H9 (cell line): ENCODE measurements around the gene CMYA5. TPM values are rescaled to one million over a fixed set of nuclear protein-coding genes. Genes with fewer than 3 reads are reported as not detected.

Experiments
- DNase-seq: peaks from one replicate; pipeline ENCODE4 v3.0.0-alpha.2; 2017
- H2AFZ ChIP-seq: one replicate; pipeline ENCODE4 v1.6.1; 2013; ENCODE audit warnings: mild to moderate bottlenecking, low read length, control low read depth, moderate library complexity
- H2AK5ac ChIP-seq: 2 replicates; pipeline ENCODE4 v1.6.1; 2013; ENCODE audit warnings: low read length, control low read depth, mixed read lengths; ENCODE audit not compliant: insufficient read length
- H2BK120ac ChIP-seq: one replicate; pipeline ENCODE4 v1.6.1; 2013; ENCODE audit warnings: low read depth, mild to moderate bottlenecking, low read length, control low read depth, inconsistent platforms; ENCODE audit not compliant: poor library complexity, severe bottlenecking
- H2BK12ac ChIP-seq: 2 replicates; pipeline ENCODE4 v1.6.1; 2013; ENCODE audit warnings: low read length, control low read depth, mixed read lengths, low read depth; ENCODE audit not compliant: insufficient read length
- H2BK15ac ChIP-seq: 2 replicates; pipeline ENCODE4 v1.6.1; 2013; ENCODE audit warnings: low read depth, low read length, control low read depth
- H2BK20ac ChIP-seq: one replicate; pipeline ENCODE4 v1.6.1; 2013; ENCODE audit warnings: low read depth, mild to moderate bottlenecking, low read length, control low read depth, inconsistent platforms; ENCODE audit not compliant: poor library complexity, severe bottlenecking
- H2BK5ac ChIP-seq: 2 replicates; pipeline ENCODE4 v1.6.1; 2013; ENCODE audit warnings: low read length, control low read depth, mixed read lengths; ENCODE audit not compliant: insufficient read length
- H3K14ac ChIP-seq: 2 replicates; pipeline ENCODE4 v1.6.1; 2013; ENCODE audit warnings: low read length, control low read depth; ENCODE audit not compliant: insufficient read depth
- H3K18ac ChIP-seq: 2 replicates; pipeline ENCODE4 v1.6.1; 2013; ENCODE audit warnings: low read depth, mild to moderate bottlenecking, mixed read lengths, low read length, control low read depth; ENCODE audit not compliant: insufficient read length
- H3K23ac ChIP-seq: 2 replicates; pipeline ENCODE4 v1.6.1; 2013; ENCODE audit warnings: low read length, control low read depth, mixed read lengths, low read depth; ENCODE audit not compliant: insufficient read length
- H3K23me2 ChIP-seq: 2 replicates; pipeline ENCODE4 v1.6.1; 2013; ENCODE audit warnings: low read depth, mild to moderate bottlenecking, mixed read lengths, low read length, control low read depth; ENCODE audit not compliant: insufficient read length, poor library complexity, severe bottlenecking
- H3K27ac ChIP-seq: 2 replicates; pipeline ENCODE4 v1.5.1; 2013; ENCODE audit warnings: low read length, control low read depth, mixed read lengths, low read depth; ENCODE audit not compliant: insufficient read length
- H3K27me3 ChIP-seq: 2 replicates; pipeline ENCODE4 v1.6.1; 2013; ENCODE audit warnings: low read length, control low read depth, inconsistent platforms; ENCODE audit not compliant: insufficient read depth
- H3K4ac ChIP-seq: 2 replicates; pipeline ENCODE4 v1.6.1; 2013; ENCODE audit warnings: low read depth, mild to moderate bottlenecking, control low read depth, inconsistent platforms, low read length, moderate library complexity
- H3K4me1 ChIP-seq: 2 replicates; pipeline ENCODE4 v1.6.1; 2013; ENCODE audit warnings: low read length, control low read depth, inconsistent platforms; ENCODE audit not compliant: insufficient read depth
- H3K4me2 ChIP-seq: 2 replicates; pipeline ENCODE4 v1.6.1; 2013; ENCODE audit warnings: low read length, control low read depth, mixed read lengths; ENCODE audit not compliant: insufficient read length, insufficient read depth
- H3K56ac ChIP-seq: 2 replicates; pipeline ENCODE4 v1.6.1; 2013; ENCODE audit warnings: low read depth, mild to moderate bottlenecking, mixed read lengths, low read length, control low read depth; ENCODE audit not compliant: insufficient read length
- H3K79me1 ChIP-seq: 2 replicates; pipeline ENCODE4 v1.6.1; 2013; ENCODE audit warnings: low read depth, mild to moderate bottlenecking, moderate library complexity, low read length, control low read depth, inconsistent platforms; ENCODE audit not compliant: insufficient read depth, poor library complexity, severe bottlenecking
- H3K79me2 ChIP-seq: 2 replicates; pipeline ENCODE4 v1.6.1; 2013; ENCODE audit warnings: low read length, control low read depth, inconsistent platforms; ENCODE audit not compliant: insufficient read depth
- H3K9ac ChIP-seq: 2 replicates; pipeline ENCODE4 v1.6.1; 2013; ENCODE audit warnings: low read length, control low read depth, mixed read lengths; ENCODE audit not compliant: insufficient read length; ENCODE audit errors: extremely low read depth
- H3K9me3 ChIP-seq: one replicate; pipeline ENCODE4 v1.6.1; 2013; ENCODE audit warnings: low read depth, low read length, inconsistent platforms; ENCODE audit not compliant: control insufficient read depth
- H3T11ph ChIP-seq: one replicate; pipeline ENCODE4 v1.6.1; 2013; ENCODE audit warnings: mild to moderate bottlenecking, low read length, control low read depth, inconsistent platforms
- H4K20me1 ChIP-seq: one replicate; pipeline ENCODE4 v1.6.1; 2013; ENCODE audit not compliant: control insufficient read depth, insufficient read length, insufficient read depth
- H4K5ac ChIP-seq: 2 replicates; pipeline ENCODE4 v1.6.1; 2013; ENCODE audit warnings: low read depth, mild to moderate bottlenecking, mixed read lengths, low read length, control low read depth; ENCODE audit not compliant: insufficient read length
- H4K8ac ChIP-seq: replicated peaks from 2 replicates; pipeline ENCODE4 v1.6.1; 2013; ENCODE audit warnings: low read length, control low read depth, mixed read lengths, low read depth; ENCODE audit not compliant: insufficient read length
- H4K91ac ChIP-seq: 2 replicates; pipeline ENCODE4 v1.6.1; 2013; ENCODE audit warnings: low read depth, mild to moderate bottlenecking, moderate library complexity, mixed read lengths, low read length, control low read depth; ENCODE audit not compliant: insufficient read length
- H3K27ac Mint-ChIP-seq, 3 experiments: 2 replicates in 2 of 3; 3 replicates in 1 of 3; pipeline ENCODE4 v1.8.0; 2020 to 2021; ENCODE audit warnings: mixed read lengths in 3 of 3, mild to moderate bottlenecking in 1 of 3, moderate library complexity in 1 of 3
- H3K27me3 Mint-ChIP-seq: 2 replicates; pipeline ENCODE4 v1.8.0; 2021; ENCODE audit warnings: low read depth, mild to moderate bottlenecking, moderate library complexity, mixed read lengths
- H3K36me3 Mint-ChIP-seq, 3 experiments: 2 replicates in 2 of 3; 3 replicates in 1 of 3; pipeline ENCODE4 v1.8.0; 2020 to 2021; ENCODE audit warnings: low read depth in 3 of 3, mixed read lengths in 3 of 3; ENCODE audit not compliant: insufficient read depth in 1 of 3
- H3K4me1 Mint-ChIP-seq, 2 experiments: 2 replicates each; pipeline ENCODE4 v1.8.0; 2020; ENCODE audit warnings: mixed read lengths in 2 of 2
- H3K4me3 Mint-ChIP-seq, 2 experiments: 2 replicates in 1 of 2; 3 replicates in 1 of 2; pipeline ENCODE4 v1.8.0; 2020 to 2021; ENCODE audit warnings: mild to moderate bottlenecking in 2 of 2, mixed read lengths in 2 of 2, moderate library complexity in 1 of 2
- H3K9me3 Mint-ChIP-seq, 2 experiments: 2 replicates in 1 of 2; 3 replicates in 1 of 2; pipeline ENCODE4 v1.8.0; 2020; ENCODE audit warnings: mild to moderate bottlenecking in 2 of 2, mixed read lengths in 2 of 2, moderate library complexity in 1 of 2
- WGBS: extraction: QIAGEN DNeasy Blood & Tissue Kit; methylation state at CpG from one replicate; pipeline ENCODE4 v1.1.7; 2013; ENCODE audit warnings: missing lambda C conversion rate, low lambda C conversion rate, mixed read lengths; ENCODE audit not compliant: insufficient read length; ENCODE audit errors: extremely low coverage; 5-methylcytosine and 5-hydroxymethylcytosine counted together
- total RNA-seq: library from RNA; stranded (reverse); gene quantifications from 2 replicates; pipeline ENCODE4 v1.2.1, GENCODE V29; 2021
- TF ChIP-seq, protein P1 (sequence below): fragments of 200-600 bp; sonication (generic); conservative IDR thresholded peaks from 3 replicates; pipeline ENCODE4 v1.8.0; 2021; ENCODE audit warnings: antibody characterized with exemption, mild to moderate bottlenecking

CMYA5 gene
- total RNA-seq, 1 experiment from 2014 or later, result 1.8 TPM

DNA sequence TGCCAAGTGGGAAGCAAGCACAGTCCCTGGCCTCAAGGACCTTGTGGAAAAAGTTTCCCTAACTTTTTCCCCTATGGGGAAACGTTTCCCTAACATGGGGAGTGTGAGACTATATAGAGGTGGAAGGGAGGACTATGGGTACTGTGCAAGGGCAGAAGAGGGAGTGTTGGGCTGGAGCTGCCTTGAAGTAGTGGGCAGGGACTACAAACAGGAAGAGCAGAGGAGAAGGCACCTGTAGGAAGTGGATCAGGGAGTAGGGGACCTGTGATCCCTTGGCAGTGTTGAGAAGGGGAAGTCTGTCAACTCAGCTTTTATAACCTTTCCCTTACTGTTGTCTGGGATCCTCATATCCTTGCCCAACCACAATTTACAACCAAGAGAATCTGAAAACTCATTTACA is 1.4 kb downstream of the CMYA5 start:
- Mint-ChIP-seq H3K4me1 (peaks cover 29 to 31% of the 10 kb centered on the region in 2 experiments), H3K36me3 (peaks cover 0 to 17% (median 8%) of the 10 kb centered on the region in 3 experiments; a peak in 5 of 7 replicates), H3K4me3 (no peak overlapping the region; a peak in 1 of 5 replicates), H3K9me3 (peaks cover 0 to 8% of the 10 kb centered on the region in 2 experiments; a peak in 3 of 5 replicates), H3K27me3 (peaks cover 16% of the 10 kb centered on the region), H3K27ac (no peak overlapping the region)
- Histone ChIP-seq H3K27me3 (no peaks in the 10 kb centered on the region), H3K4me1 (no peaks in the 10 kb centered on the region), H3K4me2 (no peak overlapping the region), H3K79me2 (no peaks in the 10 kb centered on the region), H3T11ph (no peak overlapping the region), H4K8ac (no peak overlapping the region), H3K9ac (no peak overlapping the region), H3K23ac (no peak overlapping the region), H3K9me3 (no peaks in the 10 kb centered on the region), H3K14ac (no peak overlapping the region), H2BK5ac (no peak overlapping the region), H2BK15ac (no peak overlapping the region), H3K4ac (no peak overlapping the region), H3K79me1 (no peaks in the 10 kb centered on the region), H2BK120ac (no peak overlapping the region), H2BK20ac (no peak overlapping the region), H3K27ac (no peak overlapping the region), H4K20me1 (no peaks in the 10 kb centered on the region), H3K18ac (no peak overlapping the region), H2AFZ (no peak overlapping the region), H3K56ac (no peak overlapping the region), H3K23me2 (peaks cover 12% of the 10 kb centered on the region), H4K91ac (no peak overlapping the region), H2AK5ac (no peak overlapping the region), H4K5ac (no peak overlapping the region), H2BK12ac (no peak overlapping the region)
- TF ChIP-seq, protein P1, sequence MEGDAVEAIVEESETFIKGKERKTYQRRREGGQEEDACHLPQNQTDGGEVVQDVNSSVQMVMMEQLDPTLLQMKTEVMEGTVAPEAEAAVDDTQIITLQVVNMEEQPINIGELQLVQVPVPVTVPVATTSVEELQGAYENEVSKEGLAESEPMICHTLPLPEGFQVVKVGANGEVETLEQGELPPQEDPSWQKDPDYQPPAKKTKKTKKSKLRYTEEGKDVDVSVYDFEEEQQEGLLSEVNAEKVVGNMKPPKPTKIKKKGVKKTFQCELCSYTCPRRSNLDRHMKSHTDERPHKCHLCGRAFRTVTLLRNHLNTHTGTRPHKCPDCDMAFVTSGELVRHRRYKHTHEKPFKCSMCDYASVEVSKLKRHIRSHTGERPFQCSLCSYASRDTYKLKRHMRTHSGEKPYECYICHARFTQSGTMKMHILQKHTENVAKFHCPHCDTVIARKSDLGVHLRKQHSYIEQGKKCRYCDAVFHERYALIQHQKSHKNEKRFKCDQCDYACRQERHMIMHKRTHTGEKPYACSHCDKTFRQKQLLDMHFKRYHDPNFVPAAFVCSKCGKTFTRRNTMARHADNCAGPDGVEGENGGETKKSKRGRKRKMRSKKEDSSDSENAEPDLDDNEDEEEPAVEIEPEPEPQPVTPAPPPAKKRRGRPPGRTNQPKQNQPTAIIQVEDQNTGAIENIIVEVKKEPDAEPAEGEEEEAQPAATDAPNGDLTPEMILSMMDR, result no peak
- DNase-seq, result no peak
- no CpG with 5 or more reads among the region's 1 CpG for WGBS
